Immature natural killer cell (primary cell): ENCODE results near the gene CHRNE. TPM values are rescaled to one million over a fixed set of nuclear protein-coding genes. Genes with fewer than 3 reads are reported as not detected.

Experiments used
- DNase-seq, 3 donors: peaks; one replicate each; pipeline ENCODE4 v3.0.0; 2022; ENCODE audit warnings: mixed read lengths in 1 of 3
- H3K27ac Mint-ChIP-seq, 6 donors: one replicate each; pipeline ENCODE4 v1.8.0; 2020; ENCODE audit warnings: mixed read lengths in 6 of 6, mild to moderate bottlenecking in 5 of 6, inconsistent platforms in 4 of 6, moderate library complexity in 3 of 6
- H3K27me3 Mint-ChIP-seq, 3 donors: one replicate each; pipeline ENCODE4 v1.8.0; 2020 to 2021; ENCODE audit warnings: low read depth in 3 of 3, mild to moderate bottlenecking in 3 of 3, mixed read lengths in 3 of 3, moderate library complexity in 3 of 3, inconsistent platforms in 1 of 3
- H3K36me3 Mint-ChIP-seq, 3 donors: one replicate each; pipeline ENCODE4 v1.8.0; 2020; ENCODE audit warnings: mixed read lengths in 3 of 3, inconsistent platforms in 2 of 3, mild to moderate bottlenecking in 2 of 3
- H3K4me1 Mint-ChIP-seq, 2 donors: one replicate each; pipeline ENCODE4 v1.8.0; 2020; ENCODE audit warnings: inconsistent platforms in 2 of 2, mild to moderate bottlenecking in 2 of 2, mixed read lengths in 2 of 2, moderate library complexity in 1 of 2
- H3K4me3 Mint-ChIP-seq, 5 donors: one replicate each; pipeline ENCODE4 v1.8.0; 2020; ENCODE audit warnings: mild to moderate bottlenecking in 5 of 5, mixed read lengths in 5 of 5, inconsistent platforms in 3 of 5, moderate library complexity in 3 of 5
- H3K9me3 Mint-ChIP-seq, 6 donors: one replicate each; pipeline ENCODE4 v1.8.0; 2020; ENCODE audit warnings: mild to moderate bottlenecking in 6 of 6, mixed read lengths in 6 of 6, inconsistent platforms in 4 of 6, moderate library complexity in 3 of 6
- polyA plus RNA-seq, 3 donors: library from polyadenylated mRNA; unstranded; fragments of 300-500 nt; fragmentation: Illumina TruSeq; gene quantifications; one replicate each; pipeline ENCODE4 v1.2.3, GENCODE V29; 2021

The CHRNE gene
- 1 to 10 TPM; 2.7 to 4.9 (median 3.9) TPM for polyA plus RNA-seq

DNA sequence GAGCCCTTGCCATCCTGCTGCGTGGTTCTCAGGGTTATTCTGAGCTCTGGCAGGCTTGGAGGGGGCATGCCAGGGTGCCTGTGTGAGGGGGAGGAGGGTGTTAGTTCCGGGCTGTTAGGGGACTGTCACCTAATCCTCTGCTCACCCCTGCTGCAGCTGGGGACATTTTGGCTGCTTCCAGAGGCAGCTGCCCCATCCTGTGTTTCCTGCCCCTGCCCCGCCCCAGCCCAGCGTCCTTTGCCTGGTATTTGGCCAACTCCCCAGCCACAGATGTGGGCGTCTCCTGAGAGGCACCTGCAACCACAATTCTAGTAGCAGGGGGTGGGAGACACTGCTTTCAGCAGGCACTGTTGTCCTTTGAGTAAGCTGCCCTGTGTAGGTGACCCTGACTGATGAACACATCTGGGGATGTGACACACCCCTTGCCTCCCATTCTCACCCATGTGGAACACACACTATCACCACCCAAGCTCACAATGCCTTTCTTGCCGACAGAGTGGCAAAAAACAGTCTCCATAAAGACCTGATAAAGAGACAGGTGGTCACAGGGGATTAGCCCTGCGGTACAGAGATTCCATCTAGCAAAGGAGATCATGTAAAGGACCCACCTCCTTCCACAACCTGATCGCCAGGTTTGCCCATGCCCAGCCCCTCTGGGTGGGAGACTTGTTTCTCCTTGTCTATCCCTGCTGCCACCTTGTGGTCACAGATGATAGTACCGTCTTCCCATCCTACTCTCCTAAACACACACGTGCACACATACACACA, at the start of gene CHRNE:
Gene CHRNE, minus strand, starts transcription at position 48 of the 768 bp plus-strand sequence. Its CDS starts 35 bp downstream, at position 13.
- Mint-ChIP-seq H3K36me3 (no peaks in the 10 kb centered on the region), H3K9me3 (no peaks in the 10 kb centered on the region), H3K4me1 (peaks cover 38 to 43% of the 10 kb centered on the region in 2 donors), H3K27ac (peak within 1 kb of the TSS; percentile 88 to 100 (median 94)), H3K4me3 (peak within 1 kb of the TSS; percentile 83 to 92 (median 86)), H3K27me3 (peaks cover 20 to 33% (median 24%) of the 10 kb centered on the region in 3 donors)
- peak; percentile 70 to 77 (median 72) for DNase-seq

DNA sequence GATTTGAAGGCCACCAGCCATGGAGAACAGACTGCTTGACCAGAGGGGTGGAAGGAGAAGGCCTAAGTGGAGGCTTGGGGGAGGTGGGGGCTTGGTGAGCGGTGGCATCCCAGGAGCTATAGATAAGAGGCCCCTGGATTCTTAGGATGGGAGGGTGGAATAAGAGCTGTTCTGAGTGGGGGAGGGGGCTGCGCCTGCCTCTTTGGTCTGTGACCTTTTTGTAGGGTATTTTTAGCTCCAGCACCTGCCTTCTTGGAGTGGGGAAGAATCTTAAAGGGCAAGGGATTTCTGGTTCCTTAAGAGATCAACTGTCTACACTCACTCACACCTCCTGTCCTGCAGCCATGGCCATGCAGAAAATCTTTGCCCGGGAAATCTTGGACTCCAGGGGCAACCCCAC, 48.6 kb upstream of the CHRNE start:
- Mint-ChIP-seq H3K27ac (peak overlapping the region in 3 of 6 donors; percentile 89 to 96 (median 89)), H3K27me3 (peaks cover 16 to 27% (median 19%) of the 10 kb centered on the region in 3 donors), H3K9me3 (peaks cover 0 to 2% (median 0%) of the 10 kb centered on the region in 6 donors), H3K36me3 (peaks cover 5 to 6% (median 6%) of the 10 kb centered on the region in 3 donors), H3K4me3 (peak overlapping the region in 4 of 5 donors; percentile 49 to 88 (median 82)), H3K4me1 (peaks cover 19 to 27% of the 10 kb centered on the region in 2 donors)
- DNase-seq, result no peak

DNA sequence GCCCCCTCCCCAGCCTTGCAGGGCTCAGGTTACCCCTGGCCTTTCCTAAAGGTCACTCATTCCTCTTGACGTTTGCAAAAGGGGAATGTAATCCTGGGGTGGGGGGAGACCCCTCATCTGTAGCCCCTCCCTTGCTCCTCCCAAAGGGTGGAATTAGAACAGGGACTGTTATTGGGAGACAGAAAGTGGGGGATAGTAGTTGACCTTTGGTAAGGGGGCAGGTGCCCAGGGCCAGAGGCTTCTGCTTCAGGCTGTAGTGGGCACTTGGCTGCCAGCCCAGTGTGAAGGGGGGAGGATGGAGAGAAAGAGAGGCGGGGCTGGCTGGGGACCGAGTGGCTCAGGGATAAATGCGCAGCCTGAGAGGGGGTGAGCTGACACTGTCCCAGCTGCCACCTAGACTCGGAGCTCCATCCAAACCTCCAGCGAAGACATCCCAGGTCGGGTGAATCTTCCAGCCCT, 47.9 kb upstream of the CHRNE start, which contains the start of gene ENO3:
Gene ENO3, plus strand, starts transcription at position 374 of the 459 bp plus-strand sequence. CDS start 711 bp downstream, outside the sequence.
- H3K36me3 Mint-ChIP-seq, result peaks cover 10 to 11% (median 11%) of the 10 kb centered on the region in 3 donors
- H3K4me1 Mint-ChIP-seq, result peaks cover 24 to 34% of the 10 kb centered on the region in 2 donors
- peaks cover 17 to 34% (median 22%) of the 10 kb centered on the region in 3 donors for H3K27me3 Mint-ChIP-seq
- peak within 1 kb of the TSS; percentile 89 to 96 (median 92) for H3K27ac Mint-ChIP-seq
- H3K4me3 Mint-ChIP-seq, result peak within 1 kb of the TSS; percentile 84 to 88 (median 87)
- no peak for DNase-seq
- H3K9me3 Mint-ChIP-seq, result peaks cover 0 to 2% (median 0%) of the 10 kb centered on the region in 6 donors

DNA sequence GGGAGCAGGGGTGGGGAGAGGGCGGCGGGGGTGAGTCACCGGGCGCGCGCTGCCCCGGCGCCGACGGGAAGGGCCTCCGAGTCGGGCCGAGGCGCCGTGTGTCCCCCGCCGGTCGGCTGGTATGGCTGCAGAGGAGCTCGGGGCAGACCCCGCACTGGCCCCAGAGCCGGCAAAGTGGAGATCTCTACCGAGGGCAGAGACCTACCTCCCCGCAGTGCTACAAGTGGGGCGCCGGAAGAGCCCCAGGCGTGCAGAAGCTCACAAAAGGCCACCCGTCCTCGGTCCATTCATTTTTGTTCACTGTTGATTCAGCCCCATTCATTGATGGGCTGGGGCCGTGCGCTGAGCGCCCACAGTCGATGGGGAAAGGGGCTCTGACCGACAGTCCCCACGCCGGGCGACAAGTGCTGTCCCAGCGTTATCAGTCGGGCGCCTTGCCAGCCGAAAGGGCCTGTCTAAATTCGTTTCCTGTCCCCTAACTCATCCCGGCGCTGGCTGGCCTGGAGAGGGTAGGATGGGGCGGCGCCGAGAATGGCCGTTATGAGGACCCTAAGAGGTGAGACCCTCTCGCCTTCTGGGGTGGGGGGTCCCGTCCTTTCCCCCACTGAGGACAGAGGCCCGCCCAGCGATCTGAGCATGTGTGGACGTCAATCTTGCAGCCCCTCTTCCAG, 47.3 kb upstream of the CHRNE start:
- H3K4me1 Mint-ChIP-seq, result peaks cover 30 to 39% of the 10 kb centered on the region in 2 donors
- DNase-seq, result peak in 1 of 3 donors; percentile 59
- peaks cover 0 to 2% (median 0%) of the 10 kb centered on the region in 6 donors for H3K9me3 Mint-ChIP-seq
- H3K4me3 Mint-ChIP-seq, result peak overlapping the region; percentile 84 to 88 (median 87)
- H3K36me3 Mint-ChIP-seq, result peaks cover 14 to 16% (median 16%) of the 10 kb centered on the region in 3 donors
- H3K27me3 Mint-ChIP-seq, result peaks cover 19 to 40% (median 26%) of the 10 kb centered on the region in 3 donors
- H3K27ac Mint-ChIP-seq, result peak overlapping the region; percentile 89 to 96 (median 92)

DNA sequence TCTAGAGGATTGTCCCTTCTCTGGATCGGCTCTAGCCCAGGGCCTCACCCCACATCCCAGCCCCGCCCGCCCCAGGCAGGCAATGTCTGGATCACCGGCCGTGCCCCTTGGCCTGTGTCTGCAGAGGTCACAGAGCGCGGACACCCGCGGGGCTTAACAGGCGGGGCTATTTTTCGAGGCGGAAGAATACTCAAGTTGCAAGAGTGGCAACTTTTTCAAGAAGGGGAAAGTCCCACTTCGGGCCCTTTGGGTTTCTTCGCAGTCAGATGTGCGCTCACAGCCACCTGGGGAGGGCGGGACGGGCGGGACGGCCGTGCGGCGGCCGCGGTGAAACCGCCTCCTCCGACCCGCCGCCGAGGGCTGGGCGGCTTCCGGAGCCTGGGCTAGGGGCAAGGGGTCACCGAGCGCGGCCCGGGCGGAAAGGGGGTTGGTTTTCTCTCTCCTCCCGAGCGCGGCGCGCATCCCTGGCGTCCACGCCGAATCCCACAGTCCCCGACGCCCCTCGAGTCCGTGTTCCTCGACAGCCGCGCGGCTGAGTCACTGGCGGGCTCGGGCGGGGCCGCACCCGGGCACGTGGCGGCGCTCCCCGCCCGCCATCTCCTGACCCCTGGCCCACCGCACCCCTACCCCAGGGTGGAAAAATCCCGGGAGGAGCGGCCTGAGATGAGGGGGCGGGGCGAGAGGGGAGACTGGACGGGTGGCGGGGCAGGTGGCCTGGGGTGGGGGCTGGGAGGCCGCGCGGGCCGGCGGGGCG, 46.6 kb upstream of the CHRNE start:
- H3K27me3 Mint-ChIP-seq, result peaks cover 19 to 46% (median 28%) of the 10 kb centered on the region in 3 donors
- peak overlapping the region; percentile 83 to 100 (median 98) for H3K4me3 Mint-ChIP-seq
- H3K36me3 Mint-ChIP-seq, result peaks cover 18 to 23% (median 19%) of the 10 kb centered on the region in 3 donors
- peak overlapping the region; percentile 79 to 95 (median 92) for H3K27ac Mint-ChIP-seq
- H3K9me3 Mint-ChIP-seq, result peaks cover 0 to 2% (median 0%) of the 10 kb centered on the region in 6 donors
- H3K4me1 Mint-ChIP-seq, result peaks cover 37 to 46% of the 10 kb centered on the region in 2 donors
- peak; percentile 81 to 84 (median 81) for DNase-seq

DNA sequence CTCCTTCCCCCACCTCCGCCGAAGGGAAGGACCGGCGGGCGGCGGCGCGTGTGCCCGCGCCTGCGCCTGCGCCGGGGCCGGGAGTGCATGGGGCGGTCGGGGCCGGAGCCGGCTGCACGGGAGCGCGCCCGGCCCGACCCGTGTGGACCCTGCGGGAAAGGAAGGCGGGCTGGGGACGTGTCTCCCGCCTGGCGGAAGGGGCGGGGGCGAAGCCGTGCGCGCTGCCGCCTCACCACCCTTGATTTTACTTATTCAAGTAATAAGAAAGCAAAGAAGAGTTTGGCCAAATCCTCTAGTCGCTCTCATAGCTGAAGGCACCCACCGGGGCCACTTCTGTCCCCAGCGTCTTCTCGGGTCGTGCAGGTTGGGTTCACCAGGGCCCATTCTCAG, 46.0 kb upstream of the CHRNE start:
- Mint-ChIP-seq H3K9me3 (peaks cover 0 to 2% (median 0%) of the 10 kb centered on the region in 6 donors), H3K27ac (peak overlapping the region; percentile 95 to 100 (median 98)), H3K4me1 (peaks cover 42 to 51% of the 10 kb centered on the region in 2 donors), H3K36me3 (peaks cover 24 to 28% (median 24%) of the 10 kb centered on the region in 3 donors), H3K27me3 (peaks cover 21 to 48% (median 28%) of the 10 kb centered on the region in 3 donors), H3K4me3 (peak overlapping the region; percentile 96 to 100 (median 99))
- DNase-seq, result peak; percentile 80 to 85 (median 84)

DNA sequence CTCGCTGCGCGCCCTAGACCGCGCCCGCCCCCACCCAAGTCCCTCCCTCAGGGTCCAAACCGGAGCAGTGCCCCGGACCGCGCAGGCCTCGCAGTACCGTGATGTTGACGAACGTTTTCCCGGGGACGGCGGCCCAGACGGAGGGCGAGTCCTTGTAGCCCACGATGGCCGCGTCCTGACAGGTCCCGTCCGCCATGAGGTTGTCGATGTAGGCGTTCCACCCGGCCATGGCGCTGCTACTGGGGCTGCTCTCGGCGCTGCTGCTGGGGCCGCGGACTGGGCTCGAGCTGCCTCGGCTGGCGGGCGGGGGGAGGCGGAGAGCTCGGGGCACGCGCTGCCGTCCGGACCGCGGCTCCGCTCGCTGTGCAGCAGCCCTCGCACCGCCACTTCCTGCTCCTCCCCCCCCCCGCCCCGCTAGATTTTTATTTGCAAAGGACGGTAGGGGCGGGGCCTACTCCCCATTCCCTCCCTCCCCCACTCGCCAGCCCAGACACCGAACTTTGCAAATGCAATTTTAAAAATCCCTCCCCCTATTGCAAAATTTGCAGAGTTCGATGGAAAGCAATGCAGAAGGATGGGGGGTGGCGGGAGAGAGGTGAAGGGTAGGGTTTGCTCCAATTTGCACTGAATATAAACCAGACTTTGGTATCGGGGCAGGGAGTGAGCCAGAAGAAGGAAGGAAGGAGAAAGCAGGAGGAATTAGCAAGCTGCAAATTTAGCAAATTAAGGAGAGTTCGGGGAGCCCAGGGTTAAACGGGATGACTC, 45.5 kb upstream of the CHRNE start, which contains the start of gene PFN1:
Gene PFN1, minus strand, starts transcription at position 365 of the 765 bp plus-strand sequence. Its CDS starts 136 bp downstream, at position 229.
- Mint-ChIP-seq H3K4me3 (peak within 1 kb of the TSS; percentile 96 to 100 (median 99)), H3K36me3 (peaks cover 26 to 29% (median 26%) of the 10 kb centered on the region in 3 donors), H3K4me1 (peaks cover 48 to 56% of the 10 kb centered on the region in 2 donors), H3K27ac (peak within 1 kb of the TSS; percentile 95 to 100 (median 98)), H3K27me3 (peaks cover 21 to 48% (median 28%) of the 10 kb centered on the region in 3 donors), H3K9me3 (peaks cover 0 to 2% (median 0%) of the 10 kb centered on the region in 6 donors)
- DNase-seq, result peak; percentile 87 to 91 (median 90)

DNA sequence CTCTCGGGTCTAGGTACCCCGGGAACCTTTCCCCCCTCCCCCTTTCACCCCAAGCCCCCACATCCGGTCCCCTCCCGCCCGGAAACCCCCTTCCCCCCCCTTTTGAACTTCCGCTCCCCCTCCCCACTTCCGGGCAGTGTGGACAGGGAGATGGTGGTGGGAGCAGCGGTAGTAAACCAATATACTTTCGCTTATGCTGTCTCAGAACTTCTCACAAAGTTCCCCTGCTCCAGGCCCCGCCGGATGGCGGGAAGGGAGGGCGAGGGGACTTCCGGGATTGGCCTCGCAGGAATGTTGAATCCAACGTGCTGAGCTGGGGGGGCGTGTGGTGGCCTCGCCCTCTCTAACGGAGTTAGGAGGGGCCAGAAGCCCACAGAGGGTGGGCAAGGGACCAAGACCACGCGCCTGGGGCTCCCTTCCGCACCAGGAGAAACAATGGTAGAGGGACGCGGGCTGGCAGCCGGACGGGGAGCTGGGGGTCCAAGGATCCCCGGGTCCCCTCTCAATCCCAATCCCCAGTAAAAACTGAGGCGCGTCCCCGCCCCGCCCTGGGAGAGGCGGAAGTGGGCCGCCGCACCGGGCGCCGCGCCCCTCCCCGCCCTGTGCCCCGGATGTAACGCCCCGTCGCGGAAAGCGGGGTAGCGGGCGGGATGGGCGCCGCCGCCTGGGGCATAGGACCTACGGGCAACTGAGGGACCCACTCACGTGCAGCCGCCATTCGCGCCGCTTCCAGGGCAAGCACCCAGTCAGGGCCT, 44.7 kb upstream of the CHRNE start:
- peaks cover 0 to 2% (median 0%) of the 10 kb centered on the region in 6 donors for H3K9me3 Mint-ChIP-seq
- peaks cover 56 to 63% of the 10 kb centered on the region in 2 donors for H3K4me1 Mint-ChIP-seq
- DNase-seq, result peak; percentile 72 to 77 (median 74)
- peaks cover 26 to 35% (median 33%) of the 10 kb centered on the region in 3 donors for H3K36me3 Mint-ChIP-seq
- peaks cover 22 to 51% (median 28%) of the 10 kb centered on the region in 3 donors for H3K27me3 Mint-ChIP-seq
- peak overlapping the region; percentile 96 to 100 (median 99) for H3K4me3 Mint-ChIP-seq
- H3K27ac Mint-ChIP-seq, result peak overlapping the region; percentile 92 to 99 (median 96)

DNA sequence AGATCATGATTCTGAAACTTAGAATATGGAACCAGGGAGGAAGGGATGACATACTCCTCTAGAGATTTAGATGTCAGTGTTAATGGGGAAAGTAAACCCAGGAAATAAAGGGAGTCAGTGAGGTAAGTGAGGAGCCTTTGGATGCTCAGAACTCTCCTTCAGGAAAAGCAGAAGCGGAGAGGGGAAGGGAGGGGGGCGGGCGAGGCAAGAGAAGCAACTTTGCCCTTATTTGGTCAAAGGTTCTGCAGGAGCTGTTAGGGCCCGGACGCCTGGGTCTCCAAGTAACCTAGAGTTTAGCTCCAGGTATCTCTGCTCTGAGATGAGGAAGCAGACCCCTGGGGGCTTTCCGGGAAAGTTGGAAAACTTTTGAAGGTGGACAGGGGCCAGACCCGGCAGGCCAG, 44.1 kb upstream of the CHRNE start:
- Mint-ChIP-seq H3K4me3 (peak overlapping the region; percentile 96 to 100 (median 99)), H3K27ac (peak overlapping the region; percentile 95 to 99 (median 96)), H3K36me3 (peaks cover 27 to 41% (median 35%) of the 10 kb centered on the region in 3 donors), H3K4me1 (peaks cover 62 to 69% of the 10 kb centered on the region in 2 donors), H3K27me3 (peaks cover 22 to 51% (median 28%) of the 10 kb centered on the region in 3 donors), H3K9me3 (peaks cover 0 to 2% (median 0%) of the 10 kb centered on the region in 6 donors)
- peak in 1 of 3 donors; percentile 17 for DNase-seq

DNA sequence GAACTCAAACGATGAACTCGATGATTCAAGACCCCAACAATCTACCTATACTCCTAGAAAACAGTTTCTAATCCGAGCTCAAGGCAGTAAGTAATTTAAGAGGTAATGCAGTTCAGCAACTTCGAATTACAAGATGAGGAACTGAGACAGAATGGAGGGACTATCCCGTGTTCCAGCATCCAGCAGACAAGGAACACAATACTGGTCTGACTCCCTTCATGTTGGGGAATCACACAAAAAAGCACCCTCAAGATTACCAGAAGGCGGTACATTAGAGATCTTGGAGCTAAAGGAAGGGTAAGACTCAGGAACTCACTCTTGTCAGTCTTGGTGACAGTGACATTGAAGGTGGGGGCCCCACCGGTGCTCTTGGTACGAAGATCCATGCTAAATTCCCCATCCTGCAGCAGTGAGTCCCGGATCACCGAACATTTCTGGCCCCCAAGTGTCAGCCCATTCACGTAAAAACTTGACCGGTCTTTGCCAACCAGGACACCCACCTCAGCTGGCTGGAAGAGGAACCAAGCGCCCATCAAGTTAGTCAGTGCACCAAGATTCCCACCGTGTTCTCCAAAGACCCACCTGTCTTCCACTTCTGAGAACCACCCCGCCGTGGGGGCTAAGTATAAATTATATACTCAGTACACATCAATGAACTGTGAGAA, 43.5 kb upstream of the CHRNE start:
- peaks cover 32 to 46% (median 39%) of the 10 kb centered on the region in 3 donors for H3K36me3 Mint-ChIP-seq
- H3K27me3 Mint-ChIP-seq, result peaks cover 22 to 51% (median 28%) of the 10 kb centered on the region in 3 donors
- peak overlapping the region; percentile 96 to 100 (median 99) for H3K4me3 Mint-ChIP-seq
- DNase-seq, result no peak
- peaks cover 0 to 2% (median 0%) of the 10 kb centered on the region in 6 donors for H3K9me3 Mint-ChIP-seq
- peak overlapping the region; percentile 95 to 99 (median 96) for H3K27ac Mint-ChIP-seq
- peaks cover 67 to 75% of the 10 kb centered on the region in 2 donors for H3K4me1 Mint-ChIP-seq

DNA sequence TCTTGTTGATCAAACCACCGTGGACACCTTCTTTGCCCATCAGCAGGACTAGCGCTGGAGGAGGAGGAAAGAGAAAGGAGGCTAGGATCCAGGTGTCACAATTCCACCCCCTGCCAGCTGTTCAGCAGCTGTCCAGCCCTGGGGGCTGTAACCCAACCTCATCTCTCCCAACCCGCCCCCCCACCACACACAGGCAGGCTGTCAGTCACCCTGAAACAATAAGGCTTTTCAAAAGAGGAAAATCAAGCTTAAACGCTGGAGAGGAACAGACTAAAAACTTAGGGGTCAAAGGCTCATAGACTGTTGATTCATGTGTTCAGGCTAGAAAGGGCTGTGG, 43.0 kb upstream of the CHRNE start:
- no peak for DNase-seq
- Mint-ChIP-seq H3K27ac (peak overlapping the region; percentile 95 to 99 (median 96)), H3K9me3 (peaks cover 0 to 2% (median 0%) of the 10 kb centered on the region in 6 donors), H3K4me3 (peak overlapping the region; percentile 96 to 100 (median 99)), H3K4me1 (peaks cover 69 to 75% of the 10 kb centered on the region in 2 donors), H3K27me3 (peaks cover 22 to 56% (median 31%) of the 10 kb centered on the region in 3 donors), H3K36me3 (peaks cover 32 to 51% (median 39%) of the 10 kb centered on the region in 3 donors)
